CD1c-positive myeloid dendritic cell (primary cell): Measurements from ENCODE around the gene KRTAP10-12.

Source experiments
- DNase-seq: peaks from one replicate; pipeline ENCODE4 v3.0.0-alpha.2; 2016; ENCODE audit errors: extremely low spot score

KRTAP10-12 gene

DNA sequence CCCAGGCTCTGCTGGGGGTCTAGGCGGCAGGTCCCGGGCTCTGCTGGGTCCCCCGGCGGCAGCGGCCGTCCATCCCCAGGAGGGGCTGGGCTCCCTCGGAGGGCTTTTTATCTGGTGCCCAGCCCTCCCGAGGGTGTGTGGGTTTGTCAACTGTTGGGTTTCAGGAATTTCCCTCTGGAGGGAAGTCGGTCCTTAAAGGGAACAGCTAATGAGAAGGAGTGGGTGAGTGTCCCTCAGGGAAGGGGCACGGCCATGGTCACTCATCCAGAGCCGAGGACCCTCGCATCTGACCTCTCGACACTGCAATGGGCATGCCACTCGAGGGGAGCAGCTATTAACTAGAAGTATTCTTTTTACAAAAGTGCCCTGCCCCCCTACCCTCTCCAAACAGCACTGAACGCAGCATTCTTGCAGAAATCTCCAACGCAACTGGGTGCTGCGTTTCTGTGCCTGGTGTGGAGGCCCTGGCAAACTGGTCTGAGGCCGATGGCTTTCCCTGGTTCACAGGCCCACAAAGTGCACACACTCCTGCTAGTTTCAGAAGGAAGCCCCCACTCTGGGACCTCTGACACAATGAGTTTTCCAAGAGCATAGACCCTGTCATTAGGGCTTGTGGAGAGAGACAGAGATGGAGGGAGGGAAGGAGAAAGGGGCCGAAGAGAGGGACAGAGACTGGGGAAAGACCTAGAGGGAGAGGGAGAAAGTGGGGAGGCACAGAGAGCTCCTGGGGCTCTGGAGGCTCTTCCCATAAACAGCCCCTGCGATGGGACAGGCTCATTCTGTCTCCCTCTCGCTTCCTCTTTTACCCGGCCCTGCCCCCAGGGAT lies 15.4 kb downstream of the KRTAP10-12 start:
- no peak for DNase-seq

DNA sequence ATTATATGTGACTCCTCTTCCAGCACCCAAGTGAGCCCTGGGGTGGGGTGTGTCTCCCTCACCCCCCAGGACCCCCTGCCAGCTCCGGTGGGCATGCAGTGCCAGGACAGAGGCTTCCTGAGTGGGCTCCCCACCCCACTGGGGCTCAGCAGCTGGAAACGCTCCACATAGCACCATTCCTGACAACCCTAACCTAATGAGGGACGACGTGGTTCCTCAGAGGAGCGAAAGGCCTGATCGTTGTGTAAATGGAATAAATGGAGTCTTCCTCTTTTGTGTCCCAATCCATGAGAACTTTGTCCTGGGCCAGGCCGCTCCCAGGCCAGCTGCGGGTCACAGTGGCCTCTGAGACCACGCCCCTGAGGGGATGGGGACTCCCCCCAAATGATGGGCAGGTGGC lies 16.2 kb downstream of the KRTAP10-12 start:
- DNase-seq: no peak

DNA sequence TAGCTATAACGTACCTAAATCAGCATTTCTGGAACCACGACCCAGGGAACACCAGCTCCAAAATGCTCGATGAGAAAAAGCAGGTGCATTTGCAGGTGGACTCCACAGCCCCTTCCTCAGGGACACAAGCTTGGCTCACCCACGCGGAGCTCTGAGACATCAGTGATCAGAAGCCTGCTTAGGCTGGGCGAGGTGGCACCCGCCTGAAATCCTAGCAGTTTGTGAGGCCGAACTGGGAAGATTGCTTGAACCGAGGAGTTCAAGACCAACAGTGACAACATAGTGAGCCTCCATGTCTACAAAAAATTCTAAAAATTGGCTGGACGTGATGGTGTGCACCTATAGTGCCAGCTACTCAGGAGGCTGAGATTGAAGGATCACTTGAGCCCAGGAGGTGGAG lies 16.9 kb downstream of the KRTAP10-12 start:
- no peak for DNase-seq

DNA sequence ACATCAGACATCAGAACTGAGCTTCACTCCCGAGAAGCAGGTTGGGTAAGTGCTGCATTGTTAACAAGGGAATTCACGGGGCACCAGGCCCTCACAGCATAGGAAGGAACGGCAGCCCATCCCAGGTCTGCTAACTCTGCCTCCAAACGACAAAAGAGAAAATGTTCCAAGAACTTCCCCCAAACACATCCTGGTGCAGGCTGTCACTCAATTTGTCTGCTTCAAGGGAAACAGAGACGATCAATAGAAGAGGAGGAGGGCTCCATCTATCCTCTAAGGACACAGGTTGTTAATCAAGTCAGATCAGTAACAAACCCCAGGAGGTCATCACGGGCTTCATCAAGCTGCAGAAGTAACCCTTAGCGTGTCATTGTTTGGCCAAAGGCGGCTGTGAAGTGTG lies 17.9 kb downstream of the KRTAP10-12 start:
- DNase-seq: no peak

DNA sequence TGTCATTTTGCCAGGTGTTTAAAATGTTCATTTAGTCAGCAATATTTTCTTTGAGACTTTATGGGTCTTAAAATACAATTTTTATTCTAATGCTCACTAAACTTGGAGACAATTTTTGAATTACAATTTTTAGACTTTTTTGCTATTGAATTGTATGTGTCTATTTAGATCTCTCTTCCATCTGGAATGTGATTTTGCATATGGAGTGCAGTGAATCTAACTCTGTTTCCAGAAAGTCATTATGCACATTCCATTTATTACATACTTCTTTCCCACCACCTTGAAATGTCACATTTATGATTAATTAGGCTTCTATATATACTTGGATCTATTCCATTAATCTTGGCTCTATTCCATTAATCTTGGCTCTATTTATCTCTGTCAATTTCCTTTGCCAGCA lies 20.0 kb downstream of the KRTAP10-12 start:
- no peak for DNase-seq

DNA sequence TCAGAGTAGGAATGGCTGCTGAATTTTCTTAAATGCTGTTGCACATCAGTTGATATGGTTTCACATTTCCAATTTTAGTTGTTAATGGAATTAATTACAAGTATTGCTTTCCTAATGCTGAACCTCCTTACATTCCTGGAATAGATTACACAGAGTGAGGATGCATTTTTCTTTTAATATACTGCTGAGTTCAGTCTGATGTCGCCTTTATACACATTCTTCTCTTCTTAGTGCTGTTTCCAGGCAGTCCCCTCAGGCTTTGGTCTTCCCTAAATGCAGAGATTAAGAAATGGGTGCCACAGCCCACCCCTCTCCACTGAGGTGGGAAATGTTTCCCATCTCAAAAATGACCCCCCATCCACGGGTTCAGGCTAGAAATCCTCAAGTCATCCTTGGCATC lies 21.1 kb downstream of the KRTAP10-12 start:
- DNase-seq: no peak

DNA sequence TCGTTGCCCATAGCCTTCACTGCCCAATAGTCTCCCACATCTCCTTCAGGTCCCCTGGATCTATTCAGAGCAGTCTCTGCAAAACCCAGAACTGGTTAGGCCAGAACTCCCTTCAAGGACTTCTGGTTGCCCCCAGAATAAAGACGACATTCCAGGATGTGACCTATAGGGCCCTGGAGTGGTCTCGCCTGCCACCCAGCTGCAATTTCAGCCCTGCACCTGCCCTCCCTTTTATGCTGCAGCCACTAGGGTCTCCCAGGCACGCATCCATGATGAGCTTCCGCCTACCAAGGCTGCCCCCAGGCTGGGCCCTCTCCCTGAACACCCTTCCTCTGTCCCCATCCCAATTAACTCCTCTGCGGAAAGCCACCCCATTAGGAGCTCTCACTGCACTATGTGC lies 21.6 kb downstream of the KRTAP10-12 start:
- DNase-seq: no peak

DNA sequence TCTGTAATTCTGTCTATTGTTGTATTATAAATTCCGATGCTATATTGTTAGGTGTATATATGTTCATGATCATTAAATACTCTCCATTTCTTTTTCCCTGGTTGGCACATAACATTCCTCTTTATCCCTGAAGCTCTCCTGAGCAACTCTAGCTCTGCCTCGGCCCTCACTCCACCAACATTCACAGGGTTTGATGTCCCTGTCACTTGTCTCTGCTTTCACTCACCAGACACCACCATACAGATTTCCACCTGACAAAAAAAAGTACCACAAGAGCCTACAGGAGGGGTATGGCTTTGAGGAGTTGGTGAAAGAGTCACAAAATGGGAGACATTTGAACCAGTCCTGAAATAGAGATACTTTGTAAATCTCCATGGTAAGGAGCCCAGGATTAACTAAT lies 23.2 kb downstream of the KRTAP10-12 start:
- DNase-seq: no peak

DNA sequence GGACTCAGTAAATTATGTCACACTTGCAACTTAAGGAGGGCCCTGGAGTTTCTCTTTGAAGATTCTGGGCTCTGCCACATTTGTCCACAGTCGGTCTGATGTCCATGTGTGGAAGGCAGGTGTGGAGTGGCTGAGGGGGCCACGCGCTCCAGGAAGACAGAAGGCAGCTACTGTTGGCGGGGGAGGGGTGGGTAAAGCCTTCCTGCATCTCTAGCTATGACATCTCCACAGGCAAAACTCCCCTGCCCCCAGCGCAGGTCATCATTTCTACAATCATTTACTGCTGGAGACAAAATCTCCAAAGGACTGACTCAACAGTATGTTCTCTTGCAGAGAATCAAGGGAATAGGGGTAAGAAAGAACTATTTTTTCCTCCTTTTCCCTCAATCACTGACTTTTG lies 25.8 kb downstream of the KRTAP10-12 start:
- DNase-seq: no peak

DNA sequence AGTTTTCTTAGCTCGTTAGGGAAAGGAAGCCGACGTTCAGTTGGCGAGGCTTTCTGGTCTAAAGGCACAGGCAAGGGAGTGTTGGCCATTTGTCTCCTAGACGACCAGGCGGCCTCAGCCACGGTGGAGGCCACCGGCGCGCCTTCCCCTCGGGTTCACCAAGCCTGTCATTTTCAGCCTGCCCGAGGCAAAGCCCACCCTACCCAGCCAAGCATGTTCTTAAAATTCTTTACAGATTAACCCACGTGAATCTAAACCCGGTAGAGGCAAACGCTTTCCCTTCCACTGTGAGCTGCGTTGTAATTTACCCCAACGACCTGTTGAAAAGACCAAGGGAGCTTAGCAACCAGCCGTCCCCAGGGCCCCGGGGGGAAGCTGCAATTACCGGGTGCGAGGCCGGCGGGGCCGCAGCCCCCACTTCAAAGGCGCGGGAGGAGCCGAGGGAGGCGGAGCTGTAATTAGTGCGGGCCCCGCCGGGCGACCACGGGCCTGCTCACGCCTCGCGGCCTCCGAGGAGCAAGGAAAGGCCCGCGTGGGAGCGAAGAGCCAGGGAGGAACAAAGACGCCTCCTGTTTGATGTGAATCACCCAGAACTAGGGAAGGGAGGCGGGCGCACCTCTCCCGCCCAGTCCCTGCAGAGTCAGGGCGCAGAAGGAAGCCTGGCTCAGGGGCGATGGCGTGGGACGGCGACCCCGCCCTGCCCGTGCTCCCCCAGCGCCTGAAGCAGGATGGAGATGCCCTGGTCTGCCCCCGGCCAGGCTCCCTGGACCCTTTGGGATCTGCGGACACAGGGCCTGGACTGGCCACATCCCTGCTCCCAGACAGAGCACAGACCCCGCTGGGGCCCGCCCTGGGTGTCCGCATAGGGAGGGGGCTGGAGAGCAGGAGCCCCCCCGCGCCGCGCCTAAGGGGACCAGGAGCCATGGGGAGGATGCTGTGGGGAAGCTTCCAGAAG lies 26.5 kb downstream of the KRTAP10-12 start:
- peak; percentile 22 for DNase-seq

DNA sequence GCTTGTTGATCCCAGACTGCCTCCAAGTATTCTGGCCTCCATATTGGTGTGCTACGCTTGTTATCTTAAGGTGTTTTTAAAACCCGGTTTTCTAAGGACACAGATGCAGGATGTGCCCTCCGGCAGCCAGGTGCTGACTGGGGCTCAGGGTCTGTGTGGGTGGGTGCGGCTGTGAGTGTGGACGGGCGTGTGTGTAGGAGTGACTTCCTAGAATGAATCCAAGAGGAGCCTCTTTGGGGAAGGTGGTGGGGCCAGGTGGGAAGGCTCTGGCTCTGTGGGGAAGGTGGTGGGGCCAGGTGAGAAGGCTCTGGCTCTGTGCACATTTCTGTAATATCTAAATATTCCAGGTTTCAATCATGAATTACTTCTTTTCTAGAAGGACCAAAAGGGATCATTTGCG lies 27.2 kb downstream of the KRTAP10-12 start:
- no peak for DNase-seq

DNA sequence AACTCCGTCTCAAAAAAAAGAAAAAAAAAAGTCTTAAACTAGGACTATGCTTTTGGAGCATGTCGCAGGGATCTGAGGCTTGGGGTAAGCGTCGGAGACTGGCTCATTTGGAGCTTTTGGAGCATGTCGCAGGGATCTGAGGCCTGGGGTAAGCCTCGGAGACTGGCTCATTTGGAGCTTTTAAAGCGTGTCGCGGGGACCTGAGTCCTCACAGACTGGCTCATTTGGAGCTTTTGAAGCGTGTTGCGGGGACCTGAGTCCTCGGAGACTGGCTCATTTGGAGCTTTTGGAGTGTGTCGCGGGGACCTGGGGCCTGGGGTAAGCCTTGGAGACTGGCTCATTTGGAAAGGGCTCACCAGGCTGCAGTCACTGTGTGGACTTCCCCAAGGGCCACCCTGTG lies 28.0 kb downstream of the KRTAP10-12 start:
- DNase-seq: no peak

DNA sequence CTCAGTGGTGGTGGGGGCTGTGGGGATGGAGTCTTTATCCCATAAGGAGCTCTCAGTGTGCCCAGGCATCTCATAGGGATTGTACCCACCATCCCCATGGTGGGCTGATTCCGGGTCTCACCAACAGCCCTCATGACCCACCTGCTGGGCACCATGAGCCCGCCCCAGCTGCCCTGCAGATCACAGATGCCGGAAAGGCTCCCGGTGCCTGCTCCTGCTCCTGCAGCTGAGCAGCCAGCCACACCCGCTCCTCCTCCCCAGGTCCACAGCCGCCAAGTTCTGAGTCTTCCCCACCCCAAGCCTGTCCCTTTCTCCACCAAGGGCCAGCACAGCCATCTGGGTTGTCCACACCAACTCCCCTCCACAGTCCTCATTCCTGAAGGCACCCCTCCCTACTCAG lies 29.9 kb downstream of the KRTAP10-12 start:
- no peak for DNase-seq

DNA sequence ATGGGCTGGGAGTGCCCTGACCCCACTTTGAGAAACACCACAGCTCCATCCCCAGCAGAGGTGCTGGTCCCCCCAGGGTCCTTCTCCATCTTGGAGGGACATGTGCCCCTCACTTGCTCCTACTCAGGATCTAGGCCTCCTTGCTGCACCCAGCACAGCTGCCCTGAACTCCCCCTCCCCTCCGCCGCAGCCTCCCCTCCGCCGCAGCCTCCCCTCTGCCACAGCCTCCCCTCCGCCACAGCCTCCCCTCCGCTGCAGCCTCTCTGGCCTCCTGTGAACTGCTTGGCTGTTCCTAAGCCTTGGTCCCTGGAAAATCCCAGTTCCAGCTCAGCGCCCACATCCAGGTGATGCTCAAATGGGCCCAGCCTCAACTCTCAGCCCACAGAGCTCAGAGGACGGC lies 30.3 kb downstream of the KRTAP10-12 start:
- no peak for DNase-seq

DNA sequence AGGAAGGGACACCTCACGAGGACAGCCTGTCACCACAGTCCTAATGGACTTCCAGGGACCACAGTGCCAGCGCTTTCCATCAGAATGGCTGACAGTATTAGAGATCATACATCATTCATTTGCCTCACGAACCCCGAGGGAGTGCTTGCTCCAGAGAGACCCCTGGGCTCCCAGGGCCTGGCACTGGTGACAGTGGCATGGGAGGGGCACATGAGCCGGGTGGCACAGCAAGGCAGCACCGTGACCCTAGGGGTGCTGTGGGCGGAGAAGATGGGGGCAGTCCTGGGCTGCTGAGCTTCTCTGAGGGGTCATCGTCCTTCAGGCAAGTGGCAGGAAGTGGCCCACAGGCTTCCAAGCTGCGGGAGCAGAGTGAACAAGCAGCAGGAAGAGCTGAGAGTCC lies 30.8 kb downstream of the KRTAP10-12 start:
- DNase-seq: no peak

DNA sequence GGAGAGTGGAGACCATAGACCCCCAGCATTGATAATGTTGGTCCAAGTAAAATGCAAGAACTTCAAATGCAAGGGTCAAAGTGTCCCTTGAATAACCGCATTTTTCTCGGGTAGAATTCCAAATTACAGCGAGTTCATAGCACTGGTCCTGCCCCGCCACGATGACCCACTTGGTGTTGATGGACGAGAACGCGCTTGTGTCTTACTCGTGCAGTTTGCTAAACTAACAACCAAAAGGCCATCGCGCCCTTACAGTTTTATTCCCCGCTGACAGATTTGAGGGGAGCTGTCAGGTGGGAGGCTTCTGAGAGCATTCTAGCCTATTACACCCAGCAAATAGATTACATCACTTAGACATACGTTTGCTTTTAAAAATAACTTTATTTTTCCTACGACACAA lies 31.7 kb downstream of the KRTAP10-12 start:
- DNase-seq: no peak

DNA sequence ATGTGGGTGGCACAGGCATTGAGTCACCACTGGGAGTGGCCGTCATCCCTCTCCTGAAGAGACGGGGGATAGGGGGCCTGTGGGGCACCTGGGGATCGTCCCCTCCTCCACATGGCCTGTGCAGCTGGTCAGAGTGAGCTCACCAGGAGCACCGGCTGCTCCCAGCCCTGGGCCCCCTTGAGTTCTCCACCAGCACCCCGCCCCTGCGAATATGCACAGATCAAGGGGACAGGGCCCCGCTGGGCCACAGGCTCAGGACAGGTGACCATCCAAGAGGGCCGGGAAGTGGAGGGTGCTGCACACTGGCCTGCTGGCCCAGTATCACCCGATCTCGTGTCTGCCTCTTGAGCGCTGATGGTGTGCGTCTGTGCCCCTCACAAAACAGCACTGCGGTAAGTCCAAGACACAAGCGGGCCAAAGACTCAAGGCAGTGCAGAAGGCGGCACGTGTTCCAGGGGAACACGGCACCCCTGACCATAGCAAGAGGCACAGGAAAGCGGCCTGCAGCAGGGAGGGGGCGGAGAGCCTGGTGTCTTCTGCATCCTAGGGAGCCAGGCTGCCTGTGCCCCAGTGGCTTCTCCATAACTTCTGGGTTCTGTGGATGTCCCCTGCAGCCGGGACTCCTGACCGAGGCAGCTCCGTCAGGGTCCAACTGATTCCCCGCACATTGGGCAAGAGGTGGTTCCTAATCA lies 32.5 kb downstream of the KRTAP10-12 start:
- DNase-seq: no peak

DNA sequence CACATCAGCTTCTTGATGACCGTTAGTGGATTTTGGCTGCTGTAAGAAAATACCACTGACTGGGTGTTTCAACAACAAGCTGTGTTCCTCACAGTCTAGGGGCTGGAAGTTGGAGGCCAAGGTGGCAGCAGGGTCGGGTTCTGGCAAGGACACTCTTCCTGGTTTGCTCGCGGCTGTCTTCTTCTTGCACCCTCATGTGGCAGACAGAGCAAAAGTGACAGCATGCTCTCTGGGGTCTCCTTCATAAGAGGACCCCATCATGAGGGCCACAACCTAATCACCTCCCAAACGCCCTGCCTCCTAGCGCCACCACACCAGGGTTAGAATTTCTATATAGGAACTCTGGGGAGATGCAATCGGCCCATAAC lies 33.0 kb downstream of the KRTAP10-12 start:
- DNase-seq: no peak

DNA sequence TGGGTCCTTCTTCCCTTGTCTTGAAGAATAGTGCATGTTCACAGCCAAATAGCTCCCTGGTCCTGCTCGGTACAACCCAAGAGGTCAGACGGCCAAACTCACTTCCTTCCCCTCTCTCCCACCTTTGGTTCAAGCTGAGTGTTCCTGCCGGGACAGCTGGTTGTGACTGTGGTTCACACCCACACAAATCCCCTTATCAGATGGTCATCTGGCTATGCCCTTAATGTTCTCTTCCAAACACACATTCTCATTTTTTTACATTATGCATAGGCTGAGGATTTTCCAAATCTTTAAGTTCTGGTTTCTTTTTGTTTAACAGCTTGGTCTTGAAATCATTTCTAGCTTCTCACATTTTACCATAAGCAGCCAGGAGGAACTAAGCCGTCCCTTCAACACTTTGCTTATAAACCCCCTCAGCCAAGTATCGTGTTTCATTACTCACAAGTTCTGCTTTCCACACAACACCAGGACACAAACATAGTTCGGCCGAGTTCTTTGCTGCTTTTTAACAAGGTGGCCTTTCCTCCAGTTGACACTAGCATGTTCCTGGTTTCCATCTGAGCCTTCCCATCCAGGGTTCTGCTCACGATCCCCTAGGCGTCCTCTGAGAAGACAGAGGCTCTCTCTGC lies 34.1 kb downstream of the KRTAP10-12 start:
- DNase-seq: peak; percentile 31

DNA sequence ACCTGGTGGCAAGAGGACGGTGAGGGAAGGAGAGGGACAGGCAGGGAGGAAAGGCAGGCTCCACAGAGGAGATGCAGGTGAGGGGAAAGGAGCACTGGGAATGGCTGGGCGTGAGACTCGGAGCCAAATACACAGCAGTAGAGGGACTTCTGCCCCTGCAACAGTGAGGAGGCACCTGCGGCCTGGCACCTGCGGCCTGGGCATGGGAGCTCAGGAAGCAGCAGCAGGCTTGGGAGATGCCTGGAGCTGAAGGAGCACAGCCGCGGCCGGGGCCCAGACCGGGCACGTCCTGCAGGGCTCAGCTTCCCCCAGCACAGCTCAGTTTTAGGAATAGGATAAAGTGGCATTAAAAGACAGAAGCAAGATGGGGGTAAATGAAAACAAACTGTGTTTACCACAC lies 35.3 kb downstream of the KRTAP10-12 start:
- DNase-seq: no peak

DNA sequence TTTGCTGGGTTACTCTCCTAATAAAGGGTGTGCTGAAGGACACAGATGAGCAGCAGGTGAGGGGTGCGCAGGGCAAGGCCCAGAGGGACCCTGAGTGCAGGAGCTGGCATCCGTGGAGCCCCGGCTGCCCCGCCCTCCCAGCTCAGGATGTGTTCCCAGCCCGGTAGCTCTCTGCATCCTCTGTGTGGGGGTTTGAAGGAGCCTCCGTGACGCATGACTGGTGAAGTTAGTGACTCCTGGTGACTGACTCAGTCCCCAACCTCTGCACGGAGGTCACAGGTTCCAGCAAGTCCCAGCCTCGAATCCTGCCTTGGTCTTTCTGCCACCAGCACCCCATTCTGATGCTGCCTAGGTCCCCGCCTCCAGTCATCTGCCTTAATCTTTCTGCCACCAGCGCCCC lies 36.0 kb downstream of the KRTAP10-12 start:
- no peak for DNase-seq
